Natural killer cell (primary cell): Measurements from ENCODE around the gene MDK. TPM values are rescaled to one million over a fixed set of nuclear protein-coding genes. Genes with fewer than 3 reads are reported as not detected.

ENCODE experiments used
- ATAC-seq, 3 donors: fragments of 150-1000 bp in 2 of 3; fragments of 200-7000 bp in 1 of 3; cut with Tn5 transposase; 1 replicate in 1 of 3; 2 replicates in 2 of 3; pipeline ENCODE4 v1.10.0; 2021; ENCODE audit warnings: mild to moderate bottlenecking in 2 of 3, moderate library complexity in 2 of 3
- DNase-seq, 2 donors: peaks; one replicate each; pipeline versions ENCODE4 v3.0.0 to v3.0.0-alpha.2; 2013 to 2021; ENCODE audit warnings: mixed read lengths in 1 of 2
- H3K27ac ChIP-seq: one replicate; pipeline ENCODE4 v1.5.1; 2013; ENCODE audit warnings: mild to moderate bottlenecking, low read length
- H3K27me3 ChIP-seq: one replicate; pipeline ENCODE4 v1.6.1; 2013; ENCODE audit warnings: low read length; ENCODE audit not compliant: control insufficient read depth, insufficient read depth
- H3K36me3 ChIP-seq: one replicate; pipeline ENCODE4 v1.6.1; 2013; ENCODE audit warnings: low read length; ENCODE audit not compliant: control insufficient read depth, insufficient read depth
- H3K4me1 ChIP-seq: one replicate; pipeline ENCODE4 v1.6.1; 2013; ENCODE audit warnings: low read length; ENCODE audit not compliant: control insufficient read depth, insufficient read depth
- H3K4me3 ChIP-seq: one replicate; pipeline ENCODE4 v1.5.1; 2013; ENCODE audit warnings: low read length
- H3K9me3 ChIP-seq: one replicate; pipeline ENCODE4 v1.6.1; 2013; ENCODE audit warnings: low read length; ENCODE audit not compliant: control insufficient read depth, insufficient read depth
- H3K27ac Mint-ChIP-seq, 2 donors: one replicate each; pipeline ENCODE4 v1.8.0; 2022; ENCODE audit warnings: mild to moderate bottlenecking in 2 of 2, mixed read lengths in 2 of 2, moderate library complexity in 1 of 2
- H3K27me3 Mint-ChIP-seq, 2 donors: one replicate each; pipeline ENCODE4 v1.8.0; 2022; ENCODE audit warnings: low read depth in 2 of 2, mixed read lengths in 2 of 2
- H3K36me3 Mint-ChIP-seq: one replicate; pipeline ENCODE4 v1.8.0; 2022; ENCODE audit warnings: mixed read lengths
- H3K4me1 Mint-ChIP-seq, 2 donors: one replicate each; pipeline ENCODE4 v1.8.0; 2022; ENCODE audit warnings: mixed read lengths in 2 of 2
- H3K4me3 Mint-ChIP-seq: one replicate; pipeline ENCODE4 v1.8.0; 2022; ENCODE audit warnings: mild to moderate bottlenecking, moderate library complexity, mixed read lengths
- H3K9me3 Mint-ChIP-seq, 2 donors: one replicate each; pipeline ENCODE4 v1.8.0; 2022; ENCODE audit warnings: mixed read lengths in 2 of 2
- CTCF ChIP-seq: fragments of 200-600 bp; IDR thresholded peaks from one replicate; pipeline ENCODE4 v1.8.0; 2022; ENCODE audit warnings: antibody characterized with exemption
- WGBS: methylation state at CpG from one replicate; pipeline ENCODE4 v1.1.7; 2013; ENCODE audit warnings: missing lambda C conversion rate; ENCODE audit not compliant: insufficient coverage; 5-methylcytosine and 5-hydroxymethylcytosine counted together
- intact Hi-C: fragments of 100-400 bp; cut with micrococcal nuclease; formaldehyde crosslinking; loops from one replicate; pipeline ENCODE4 v1.14.2; 2022
- total RNA-seq, 4 donors: library from RNA; stranded (reverse); fragments of 120-200 nt in 1 of 4; gene quantifications; one replicate each; pipeline versions ENCODE4 v1.2.3 to v1.2.4, GENCODE V29; 2013 to 2022

Gene MDK
- total RNA-seq, 3 donors from 2014 or later (not counting 1 experiment from before 2014, with no cell fraction given), result 4.5 to 10.6 (median 6.3) TPM

GRCh38 chr11:46413760-46414465 is 32.4 kb downstream of the MDK start:
- Mint-ChIP-seq H3K4me1 (no peaks in the 10 kb centered on the region), H3K36me3 (peaks cover 16% of the 10 kb centered on the region), H3K9me3 (no peaks in the 10 kb centered on the region), H3K4me3 (no peak overlapping the region), H3K27me3 (no peaks in the 10 kb centered on the region), H3K27ac (no peak overlapping the region)
- Histone ChIP-seq H3K36me3 (peaks cover 49% of the 10 kb centered on the region), H3K4me3 (no peak overlapping the region), H3K4me1 (no peaks in the 10 kb centered on the region), H3K27me3 (no peaks in the 10 kb centered on the region), H3K9me3 (no peaks in the 10 kb centered on the region), H3K27ac (no peak overlapping the region)
- TF ChIP-seq CTCF, result no peak
- DNase-seq, result peak in 1 of 2 donors; percentile 46
- ATAC-seq, result no peak
- 88% methylated on average over 9 of the region's 9 CpGs for WGBS
- intact Hi-C loops, result no loop called here

GRCh38 chr11:46414466-46414796 is 33.0 kb downstream of the MDK start:
- Histone ChIP-seq H3K9me3 (no peaks in the 10 kb centered on the region), H3K27me3 (no peaks in the 10 kb centered on the region), H3K4me1 (no peaks in the 10 kb centered on the region), H3K4me3 (no peak overlapping the region), H3K36me3 (peaks cover 47% of the 10 kb centered on the region), H3K27ac (no peak overlapping the region)
- Mint-ChIP-seq H3K27me3 (no peaks in the 10 kb centered on the region), H3K4me3 (no peak overlapping the region), H3K27ac (no peak overlapping the region), H3K36me3 (peaks cover 16% of the 10 kb centered on the region), H3K9me3 (no peaks in the 10 kb centered on the region), H3K4me1 (no peaks in the 10 kb centered on the region)
- intact Hi-C loops, result no loop called here
- no peak for TF ChIP-seq CTCF
- WGBS, result 96% methylated on average over 5 of the region's 5 CpGs
- ATAC-seq (no peak), DNase-seq (peak in 1 of 2 donors; percentile 52)

- intact Hi-C loops, result no loop called here
- WGBS, result 67% methylated on average over 3 of the region's 3 CpGs
- Histone ChIP-seq H3K27ac (no peak overlapping the region), H3K36me3 (peaks cover 43% of the 10 kb centered on the region), H3K27me3 (no peaks in the 10 kb centered on the region), H3K9me3 (no peaks in the 10 kb centered on the region), H3K4me3 (no peak overlapping the region), H3K4me1 (no peaks in the 10 kb centered on the region)
- peaks cover 16% of the 10 kb centered on the region for H3K36me3 Mint-ChIP-seq
- DNase-seq (no peak), ATAC-seq (no peak)
- no peaks in the 10 kb centered on the region for H3K27me3 Mint-ChIP-seq
- H3K4me3 Mint-ChIP-seq, result no peak overlapping the region
- peak overlapping the region in 1 of 2 donors; percentile 63 for H3K27ac Mint-ChIP-seq
- H3K9me3 Mint-ChIP-seq, result no peaks in the 10 kb centered on the region
- H3K4me1 Mint-ChIP-seq, result no peaks in the 10 kb centered on the region
- no peak for TF ChIP-seq CTCF
Measured at GRCh38 chr11:46414879-46415278, 33.4 kb downstream of the MDK start.

GRCh38 chr11:46417711-46418110 is 36.2 kb downstream of the MDK start:
- DNase-seq (no peak), ATAC-seq (no peak)
- Histone ChIP-seq H3K9me3 (no peaks in the 10 kb centered on the region), H3K27me3 (no peaks in the 10 kb centered on the region), H3K36me3 (peaks cover 47% of the 10 kb centered on the region), H3K4me1 (no peaks in the 10 kb centered on the region), H3K27ac (no peak overlapping the region), H3K4me3 (no peak overlapping the region)
- Mint-ChIP-seq H3K36me3 (peaks cover 23% of the 10 kb centered on the region), H3K9me3 (no peaks in the 10 kb centered on the region), H3K4me1 (peaks cover 0 to 5% of the 10 kb centered on the region in 2 donors), H3K27me3 (no peaks in the 10 kb centered on the region), H3K4me3 (no peak overlapping the region), H3K27ac (no peak overlapping the region)
- no peak for TF ChIP-seq CTCF
- 98% methylated on average over 7 of the region's 7 CpGs for WGBS
- intact Hi-C loops, result no loop called here
